HepG2 (cell line): ENCODE results near the gene WHAMM.

Experiments
- GLMP ChIP-seq: sonication (generic); formaldehyde crosslinking; IDR thresholded peaks from 2 replicates; pipeline ENCODE4 v1.9.0; 2021; ENCODE audit warnings: missing genetic modification reagents, mild to moderate bottlenecking, borderline replicate concordance
- GMEB2 ChIP-seq: IDR thresholded peaks from 2 replicates; pipeline ENCODE4 v1.6.1; 2016; ENCODE audit warnings: missing biosample characterization, missing genetic modification reagents, low read depth
- RFX5 ChIP-seq: IDR thresholded peaks from 2 replicates; pipeline ENCODE4 v1.6.1; 2011; ENCODE audit warnings: low read depth, low read length, improper control_type of control experiment
- SALL2 ChIP-seq: sonication (generic); formaldehyde crosslinking; IDR thresholded peaks from 2 replicates; pipeline ENCODE4 v1.8.1; 2023; ENCODE audit warnings: mild to moderate bottlenecking, missing genetic modification reagents, inconsistent platforms
- SRF ChIP-seq: IDR thresholded peaks from 2 replicates; pipeline ENCODE4 v1.6.1; 2011; ENCODE audit warnings: mild to moderate bottlenecking, low read depth, low read length, moderate library complexity
- ZFAT ChIP-seq: sonication (generic); formaldehyde crosslinking; conservative IDR thresholded peaks from 2 replicates; pipeline ENCODE4 v1.8.1; 2023; ENCODE audit warnings: missing genetic modification reagents, inconsistent platforms
- ZNF782 ChIP-seq: sonication (generic); formaldehyde crosslinking; IDR thresholded peaks from 2 replicates; pipeline ENCODE4 v1.4.0; 2020; ENCODE audit warnings: missing genetic modification reagents, mild to moderate bottlenecking, borderline replicate concordance
- TF ChIP-seq, protein P1 (sequence below): sonication (generic); formaldehyde crosslinking; IDR thresholded peaks from 2 replicates; pipeline ENCODE4 v1.5.0; 2020; ENCODE audit warnings: mild to moderate bottlenecking, missing genetic modification reagents, moderate library complexity

GRCh38 chr15:82851306-82851850, 42.0 kb downstream of the WHAMM start:
- no peak for TF ChIP-seq GLMP (CRISPR knock-in tag)
- no peak for TF ChIP-seq RFX5
- TF ChIP-seq SRF: no peak
- TF ChIP-seq ZNF782 (CRISPR knock-in tag): no peak
- TF ChIP-seq, protein P1, sequence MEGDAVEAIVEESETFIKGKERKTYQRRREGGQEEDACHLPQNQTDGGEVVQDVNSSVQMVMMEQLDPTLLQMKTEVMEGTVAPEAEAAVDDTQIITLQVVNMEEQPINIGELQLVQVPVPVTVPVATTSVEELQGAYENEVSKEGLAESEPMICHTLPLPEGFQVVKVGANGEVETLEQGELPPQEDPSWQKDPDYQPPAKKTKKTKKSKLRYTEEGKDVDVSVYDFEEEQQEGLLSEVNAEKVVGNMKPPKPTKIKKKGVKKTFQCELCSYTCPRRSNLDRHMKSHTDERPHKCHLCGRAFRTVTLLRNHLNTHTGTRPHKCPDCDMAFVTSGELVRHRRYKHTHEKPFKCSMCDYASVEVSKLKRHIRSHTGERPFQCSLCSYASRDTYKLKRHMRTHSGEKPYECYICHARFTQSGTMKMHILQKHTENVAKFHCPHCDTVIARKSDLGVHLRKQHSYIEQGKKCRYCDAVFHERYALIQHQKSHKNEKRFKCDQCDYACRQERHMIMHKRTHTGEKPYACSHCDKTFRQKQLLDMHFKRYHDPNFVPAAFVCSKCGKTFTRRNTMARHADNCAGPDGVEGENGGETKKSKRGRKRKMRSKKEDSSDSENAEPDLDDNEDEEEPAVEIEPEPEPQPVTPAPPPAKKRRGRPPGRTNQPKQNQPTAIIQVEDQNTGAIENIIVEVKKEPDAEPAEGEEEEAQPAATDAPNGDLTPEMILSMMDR (CRISPR knock-in tag): no peak
- TF ChIP-seq SALL2 (CRISPR knock-in tag): no peak
- TF ChIP-seq GMEB2 (CRISPR knock-in tag): no peak
- TF ChIP-seq ZFAT (CRISPR knock-in tag): no peak
